Measurements from ENCODE around the gene TOR1AIP2. TPM values are rescaled to one million over a fixed set of nuclear protein-coding genes. Genes with fewer than 3 reads are reported as not detected.
"Not testable (repeated sequence)": the region's sequence is repeated elsewhere in the genome, so short reads cannot be mapped to it uniquely, and the experiment has no call there.

Gene TOR1AIP2
- total RNA-seq, 4 donors from 2014 or later, result 70.1 to 115 (median 86.9) TPM

DNA sequence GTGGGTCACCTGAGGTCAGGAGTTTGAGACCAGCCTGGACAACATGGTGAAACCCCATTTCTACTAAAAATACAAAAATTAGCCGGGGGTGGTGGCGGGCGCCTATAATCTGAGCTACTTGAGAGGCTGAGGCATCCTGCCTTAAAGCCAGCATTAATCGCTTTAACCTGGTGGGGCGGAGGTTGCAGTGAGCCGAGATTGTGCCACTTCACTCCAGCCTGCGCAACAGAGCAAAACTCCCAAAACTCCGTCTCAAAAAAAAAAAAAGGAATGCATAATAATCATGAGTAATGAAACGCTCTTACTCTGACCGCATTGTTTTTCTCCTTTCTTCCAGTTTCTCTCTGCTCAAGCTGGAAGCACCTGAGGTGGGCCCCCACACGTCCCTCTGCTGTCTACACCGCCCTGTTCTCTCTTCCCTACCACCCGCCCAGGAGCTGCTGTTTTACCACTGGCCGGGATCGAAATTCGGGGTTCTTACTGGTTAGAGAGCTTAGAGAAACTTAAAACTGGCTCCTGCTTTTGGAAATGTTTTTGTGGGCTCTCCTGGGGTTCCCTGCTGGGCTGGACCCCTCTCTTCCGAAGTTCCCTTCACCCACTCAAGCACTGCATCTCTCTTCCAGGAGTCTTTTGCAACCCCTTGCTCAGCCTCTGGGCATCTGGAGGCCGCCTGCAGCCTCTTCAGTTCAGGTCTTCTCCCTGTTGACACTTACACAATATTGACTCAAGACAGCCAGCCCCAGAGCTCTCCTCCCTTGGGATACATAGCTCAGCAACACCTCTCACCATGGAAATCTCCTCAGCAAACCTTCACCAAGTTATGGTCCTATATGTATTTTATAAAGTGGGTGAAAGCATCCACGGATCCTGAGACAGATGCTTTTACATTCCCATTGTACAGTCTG lies 72.1 kb downstream of the TOR1AIP2 start:
- H3K27me3 ChIP-seq, result no peaks in the 10 kb centered on the region
- H3K4me3 ChIP-seq (replicated peaks in 1 of 3), result no peak overlapping the region
- DNase-seq, result no peak
- H3K27ac ChIP-seq, result no peak overlapping the region
- no peaks in the 10 kb centered on the region for H3K9me3 ChIP-seq
- no peak for TF ChIP-seq POLR2A (IDR thresholded peaks at IDR 0.05)
- TF ChIP-seq, protein P1, sequence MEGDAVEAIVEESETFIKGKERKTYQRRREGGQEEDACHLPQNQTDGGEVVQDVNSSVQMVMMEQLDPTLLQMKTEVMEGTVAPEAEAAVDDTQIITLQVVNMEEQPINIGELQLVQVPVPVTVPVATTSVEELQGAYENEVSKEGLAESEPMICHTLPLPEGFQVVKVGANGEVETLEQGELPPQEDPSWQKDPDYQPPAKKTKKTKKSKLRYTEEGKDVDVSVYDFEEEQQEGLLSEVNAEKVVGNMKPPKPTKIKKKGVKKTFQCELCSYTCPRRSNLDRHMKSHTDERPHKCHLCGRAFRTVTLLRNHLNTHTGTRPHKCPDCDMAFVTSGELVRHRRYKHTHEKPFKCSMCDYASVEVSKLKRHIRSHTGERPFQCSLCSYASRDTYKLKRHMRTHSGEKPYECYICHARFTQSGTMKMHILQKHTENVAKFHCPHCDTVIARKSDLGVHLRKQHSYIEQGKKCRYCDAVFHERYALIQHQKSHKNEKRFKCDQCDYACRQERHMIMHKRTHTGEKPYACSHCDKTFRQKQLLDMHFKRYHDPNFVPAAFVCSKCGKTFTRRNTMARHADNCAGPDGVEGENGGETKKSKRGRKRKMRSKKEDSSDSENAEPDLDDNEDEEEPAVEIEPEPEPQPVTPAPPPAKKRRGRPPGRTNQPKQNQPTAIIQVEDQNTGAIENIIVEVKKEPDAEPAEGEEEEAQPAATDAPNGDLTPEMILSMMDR (IDR thresholded peaks at IDR 0.05), result no peak
- no peaks in the 10 kb centered on the region for H3K36me3 ChIP-seq
- WGBS, 2 donors, result 92% methylated on average over 19 of the region's 19 CpGs
- peaks cover 0 to 3% of the 10 kb centered on the region in 2 donors for H3K4me1 ChIP-seq
- intact Hi-C loops (cut with DNase I), result no loop called here

DNA sequence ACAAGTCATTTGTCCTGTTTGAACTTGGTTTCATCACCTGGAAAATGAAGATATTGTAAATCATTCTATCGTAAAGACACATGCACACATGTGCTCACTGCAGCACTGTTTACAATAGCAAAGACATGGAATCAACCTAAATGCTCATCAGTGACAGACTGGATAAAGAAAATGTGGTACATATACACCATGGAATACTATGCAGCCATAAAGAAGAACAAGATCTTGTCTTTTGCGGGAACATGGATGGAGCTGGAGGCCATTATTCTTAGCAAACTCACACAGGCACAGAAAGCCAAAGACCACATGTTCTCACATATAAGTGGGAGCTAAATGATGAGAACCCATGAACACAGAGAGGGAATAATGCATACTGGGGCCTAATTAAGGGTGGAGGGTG lies 73.2 kb downstream of the TOR1AIP2 start:
- H3K4me3 ChIP-seq (replicated peaks in 1 of 3); H3K4me1 ChIP-seq; intact Hi-C loops (cut with DNase I); H3K36me3 ChIP-seq; H3K27me3 ChIP-seq; DNase-seq; H3K27ac ChIP-seq; H3K9me3 ChIP-seq: not testable (repeated sequence)
- 97 to 100% methylated on average over 2 of the region's 2 CpGs for WGBS, 2 donors

DNA sequence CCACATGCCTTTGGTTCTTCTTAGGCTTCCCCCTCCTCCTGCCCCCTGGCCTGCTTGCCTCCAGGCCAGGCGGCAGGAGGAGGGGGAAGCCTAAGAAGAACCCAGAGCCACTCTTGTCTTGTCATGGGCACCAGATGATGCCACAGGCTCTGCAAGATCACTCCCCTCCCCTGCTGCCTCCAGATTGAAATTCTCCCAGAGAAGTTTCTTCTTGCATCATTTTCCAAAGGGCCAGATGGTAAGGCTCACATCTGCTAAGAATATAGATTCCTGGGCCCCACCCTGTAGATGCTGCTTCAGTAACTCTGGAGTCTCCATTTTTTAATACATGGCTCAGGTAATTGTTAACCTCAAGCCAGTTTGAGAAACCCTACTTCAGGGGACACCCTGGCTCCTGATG lies 73.7 kb downstream of the TOR1AIP2 start:
- no peak overlapping the region for H3K4me3 ChIP-seq (replicated peaks in 1 of 3)
- no peaks in the 10 kb centered on the region for H3K9me3 ChIP-seq
- no peaks in the 10 kb centered on the region for H3K4me1 ChIP-seq
- 80 to 89% methylated on average over 1 of the region's 1 CpG for WGBS, 2 donors
- TF ChIP-seq, protein P1 (IDR thresholded peaks at IDR 0.05), result no peak
- TF ChIP-seq POLR2A (IDR thresholded peaks at IDR 0.05), result no peak
- no peak overlapping the region for H3K27ac ChIP-seq
- H3K27me3 ChIP-seq, result no peaks in the 10 kb centered on the region
- intact Hi-C loops (cut with DNase I), result no loop called here
- no peak for DNase-seq
- H3K36me3 ChIP-seq, result no peaks in the 10 kb centered on the region

DNA sequence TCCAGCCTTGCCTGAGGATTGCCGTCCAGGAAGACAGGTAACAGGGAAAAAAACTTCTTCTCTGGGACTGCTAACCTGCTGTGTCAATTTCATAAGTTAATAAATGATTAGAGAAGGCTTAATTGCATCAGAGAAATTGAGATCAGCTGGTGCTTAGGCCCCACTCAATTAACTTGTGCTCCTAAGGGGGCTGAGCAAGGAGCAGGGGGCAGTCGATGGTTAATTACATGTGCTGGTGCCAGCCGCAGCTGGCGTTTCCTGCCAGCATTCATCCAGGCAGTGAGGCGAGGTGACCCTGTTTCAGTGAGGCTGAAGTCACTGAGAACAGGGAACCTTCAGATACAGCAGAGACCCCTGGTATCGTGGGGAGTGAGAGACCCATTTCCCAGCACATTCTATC lies 74.5 kb downstream of the TOR1AIP2 start:
- DNase-seq, result no peak
- intact Hi-C loops (cut with DNase I), result no loop called here
- H3K27me3 ChIP-seq, result no peaks in the 10 kb centered on the region
- H3K4me3 ChIP-seq (replicated peaks in 1 of 3), result no peak overlapping the region
- H3K9me3 ChIP-seq, result no peaks in the 10 kb centered on the region
- H3K27ac ChIP-seq, result no peak overlapping the region
- TF ChIP-seq, protein P1 (IDR thresholded peaks at IDR 0.05), result no peak
- TF ChIP-seq POLR2A (IDR thresholded peaks at IDR 0.05), result no peak
- 59 to 67% methylated on average over 5 to 6 of the region's 6 CpGs for WGBS, 2 donors
- H3K36me3 ChIP-seq, result no peaks in the 10 kb centered on the region
- no peaks in the 10 kb centered on the region for H3K4me1 ChIP-seq

DNA sequence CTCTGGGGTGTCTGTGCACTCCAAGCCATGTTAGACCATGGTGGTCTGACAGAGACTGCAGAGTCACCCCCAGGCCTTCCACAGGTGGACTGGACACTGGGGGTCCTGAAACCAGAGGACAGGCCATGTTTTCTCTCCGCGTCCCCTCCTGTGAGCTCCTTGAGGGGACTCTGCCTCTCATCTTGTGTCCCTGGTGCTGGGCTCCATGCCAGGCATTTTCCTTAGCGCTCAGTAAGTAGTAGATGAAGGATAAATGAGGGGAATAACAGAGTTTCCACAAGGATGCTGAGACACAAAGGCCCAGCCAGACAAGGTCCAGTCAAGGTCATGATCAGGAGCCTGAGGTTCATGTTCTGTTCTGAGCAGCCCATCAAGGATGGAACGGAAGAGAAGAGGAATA lies 77.1 kb downstream of the TOR1AIP2 start:
- Histone ChIP-seq H3K4me1 (no peaks in the 10 kb centered on the region), H3K27ac (no peak overlapping the region), H3K9me3 (no peaks in the 10 kb centered on the region), H3K36me3 (no peaks in the 10 kb centered on the region), H3K4me3 (replicated peaks in 1 of 3) (no peak overlapping the region), H3K27me3 (no peaks in the 10 kb centered on the region)
- TF ChIP-seq, protein P1 (IDR thresholded peaks at IDR 0.05), result no peak
- no peak for TF ChIP-seq POLR2A (IDR thresholded peaks at IDR 0.05)
- intact Hi-C loops (cut with DNase I), result no loop called here
- DNase-seq, result no peak
- 88 to 92% methylated on average over 4 of the region's 4 CpGs for WGBS, 2 donors

All from thyroid gland (tissue), 4 donors.